ENCODE results near the gene DNAH6. TPM values are rescaled to one million over a fixed set of nuclear protein-coding genes. Genes with fewer than 3 reads are reported as not detected.

DNAH6 gene
- total and polyA plus RNA-seq, 2 of the 8 experiments (the other 6 are each of a cell fraction or from before 2014, with no cell fraction given), result 0.06 to 0.43 TPM

DNA sequence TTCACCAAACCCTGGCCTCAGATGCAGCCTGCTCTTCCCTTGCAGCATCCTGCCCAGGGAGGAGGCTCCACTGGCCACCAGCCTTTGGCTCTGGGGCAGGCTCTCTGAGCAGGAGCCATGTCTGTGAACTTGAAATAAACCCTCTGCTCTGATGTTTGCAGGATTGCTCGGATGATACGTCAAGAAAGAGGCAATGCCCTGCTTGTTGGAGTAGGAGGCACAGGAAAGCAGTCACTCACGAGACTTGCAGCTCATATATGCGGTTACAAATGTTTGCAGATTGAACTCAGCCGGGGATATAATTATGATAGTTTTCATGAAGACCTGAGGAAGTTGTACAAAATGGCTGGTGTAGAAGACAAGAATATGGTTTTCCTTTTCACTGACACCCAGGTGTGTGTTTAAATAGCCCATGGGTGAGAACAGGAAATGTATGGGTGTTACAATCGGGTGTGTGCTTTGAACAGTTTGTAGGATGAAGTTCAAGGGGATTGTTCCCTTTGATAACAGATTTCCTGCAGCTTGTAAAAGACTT lies 177.9 kb downstream of the DNAH6 start:
- no peak for FAIRE-seq
- H2BK15ac ChIP-seq (ENCODE audit: low read length), result no peak overlapping the region
- H2BK5ac ChIP-seq (ENCODE audit: low read depth, low read length), result no peak overlapping the region
- H2AFZ ChIP-seq (ENCODE audit: low read length), result peak overlapping the region; percentile 67; the same call in 1 of the 2 replicates
- no peak overlapping the region for H3K27ac ChIP-seq (ENCODE audit: low read depth, low read length)
- H3K9ac ChIP-seq (replicated peaks in 1 of 4; ENCODE audit: extremely low read depth in 1 of 4, low read depth in 3 of 4, low read length in 3 of 4), result no peak overlapping the region
- H3K23me2 ChIP-seq (ENCODE audit: low read depth, low read length), result no peaks in the 10 kb centered on the region
- ChIA-PET CTCF (ENCODE audit: partially characterized antibody) (no interaction called here), POLR2A (ENCODE audit: partially characterized antibody) (no interaction called here)
- no peak overlapping the region for H2BK20ac ChIP-seq (ENCODE audit: low read length)
- no peak for DNase-seq (ENCODE audit: low read depth in 1 of 2, low spot score in 2 of 2)
- H4K5ac ChIP-seq (ENCODE audit: insufficient read length, low read depth, low read length), result no peak overlapping the region
- H3K79me2 ChIP-seq (ENCODE audit: control insufficient read depth in 1 of 2, insufficient read depth in 2 of 2, low read length in 2 of 2), result no peaks in the 10 kb centered on the region
- WGBS, 2 experiments (ENCODE audit: extremely low coverage in 1 of 2, insufficient coverage in 1 of 2, insufficient read length in 1 of 2, insufficient replicate concordance in 2 of 2, low coverage in 1 of 2, low lambda C conversion rate in 2 of 2, missing lambda C conversion rate in 1 of 2), result 90% methylated on average over 6 of the region's 6 CpGs; no CpG with 5 or more reads in 1 of the 2 experiments
- H3K14ac ChIP-seq (ENCODE audit: insufficient read length), result no peak overlapping the region
- no peak overlapping the region for H3K56ac ChIP-seq (replicated peaks; ENCODE audit: insufficient read length, low read depth, low read length)
- no peak overlapping the region for H3K18ac ChIP-seq (ENCODE audit: extremely low read depth, low read length)
- no peak overlapping the region for H3K23ac ChIP-seq (ENCODE audit: insufficient read length)
- no peak overlapping the region for H4K91ac ChIP-seq (replicated peaks; ENCODE audit: insufficient read length, low read length)
- H4K8ac ChIP-seq (ENCODE audit: extremely low read depth, insufficient read depth, low read length), result no peak overlapping the region
- H3K4me1 ChIP-seq (replicated peaks in 1 of 4; ENCODE audit: control insufficient read depth in 3 of 4, insufficient read depth in 4 of 4, low read length in 3 of 4), result no peaks in the 10 kb centered on the region
- no peak overlapping the region for H3K4ac ChIP-seq (replicated peaks; ENCODE audit: insufficient read length, low read depth, low read length)
- H4K20me1 ChIP-seq (replicated peaks in 1 of 2; ENCODE audit: control insufficient read depth in 1 of 2, insufficient read depth in 2 of 2, low read length in 2 of 2), result no peaks in the 10 kb centered on the region
- H3K4me3 ChIP-seq (ENCODE audit: extremely low read depth in 1 of 4, insufficient read depth in 2 of 4, low read depth in 3 of 4, low read length in 4 of 4), result no peak overlapping the region
- H2AK5ac ChIP-seq (ENCODE audit: low read depth, low read length), result no peak overlapping the region
- H3K79me1 ChIP-seq (ENCODE audit: low read depth, low read length), result no peaks in the 10 kb centered on the region
- no peak overlapping the region for H2BK12ac ChIP-seq (ENCODE audit: low read depth, low read length)
- H3K36me3 ChIP-seq (ENCODE audit: control insufficient read depth in 2 of 4, insufficient read depth in 4 of 4, low read length in 3 of 4), result no peaks in the 10 kb centered on the region
- H3K27me3 ChIP-seq (replicated peaks in 1 of 4; ENCODE audit: control insufficient read depth in 3 of 4, extremely low read depth in 1 of 4, insufficient read depth in 3 of 4, low read length in 3 of 4), result no peaks in the 10 kb centered on the region
- H3K9me3 ChIP-seq (ENCODE audit: insufficient read depth in 2 of 2, low read depth in 1 of 2, low read length in 1 of 2), result no peaks in the 10 kb centered on the region
- no peak overlapping the region for H3K4me2 ChIP-seq (ENCODE audit: insufficient read depth in 1 of 2, low read depth in 2 of 2, low read length in 2 of 2)
- no peak overlapping the region for H2BK120ac ChIP-seq (replicated peaks; ENCODE audit: low read depth, low read length)
- TF ChIP-seq TEAD4 (IDR thresholded peaks at IDR 0.05; ENCODE audit: low read depth, low read length) (no peak), GTF2F1 (IDR thresholded peaks at IDR 0.05; ENCODE audit: borderline replicate concordance, low read depth, low read length) (no peak), HDAC6 (IDR thresholded peaks at IDR 0.05; ENCODE audit: low read depth, low read length) (no peak), HDAC2 (IDR thresholded peaks at IDR 0.05; ENCODE audit: borderline replicate concordance in 1 of 2, low read depth in 2 of 2, low read length in 2 of 2) (no peak), SP2 (IDR thresholded peaks at IDR 0.05; ENCODE audit: low read length) (no peak), POLR2AphosphoS5 (IDR thresholded peaks at IDR 0.05; ENCODE audit: low read depth, low read length) (no peak)
